ENCODE results near the gene ZNF280B.

ZNF280B gene

GRCh38 chr22:22465782-22466181, 42.8 kb downstream of the ZNF280B start:
- H3K27ac ChIP-seq (ENCODE audit: low read depth, low read length) = no peak overlapping the region

GRCh38 chr22:22465094-22465602, 43.4 kb downstream of the ZNF280B start:
- H3K4me1 ChIP-seq (ENCODE audit: control insufficient read depth in 1 of 2, insufficient read depth in 2 of 2, low read length in 2 of 2) = no peaks in the 10 kb centered on the region
- no peak overlapping the region for H3K27ac ChIP-seq (ENCODE audit: low read depth, low read length)
- H3K4me3 ChIP-seq (ENCODE audit: low read depth in 1 of 2, low read length in 2 of 2) = no peak overlapping the region
- H3K9me3 ChIP-seq (ENCODE audit: control insufficient read depth in 1 of 2, low read length in 2 of 2) = peaks cover 1 to 7% of the 10 kb centered on the region in 2 donors
- no peak overlapping the region for H3K9ac ChIP-seq (ENCODE audit: low read depth in 1 of 2, low read length in 2 of 2)
- H3K27me3 ChIP-seq (ENCODE audit: control insufficient read depth in 1 of 2, insufficient read depth in 2 of 2, low read length in 2 of 2) = peaks cover 0 to 7% of the 10 kb centered on the region in 2 donors
- H3K36me3 ChIP-seq (ENCODE audit: control insufficient read depth in 1 of 2, insufficient read depth in 2 of 2, low read length in 2 of 2) = no peaks in the 10 kb centered on the region

More at GRCh38 chr22:22465782-22466181, 42.8 kb downstream of the ZNF280B start:
- Histone ChIP-seq H3K9ac (ENCODE audit: low read depth in 1 of 2, low read length in 2 of 2) (no peak overlapping the region), H3K4me3 (ENCODE audit: low read depth in 1 of 2, low read length in 2 of 2) (no peak overlapping the region), H3K9me3 (ENCODE audit: control insufficient read depth in 1 of 2, low read length in 2 of 2) (peaks cover 0 to 4% of the 10 kb centered on the region in 2 donors), H3K36me3 (ENCODE audit: control insufficient read depth in 1 of 2, insufficient read depth in 2 of 2, low read length in 2 of 2) (no peaks in the 10 kb centered on the region), H3K27me3 (ENCODE audit: control insufficient read depth in 1 of 2, insufficient read depth in 2 of 2, low read length in 2 of 2) (peaks cover 0 to 7% of the 10 kb centered on the region in 2 donors), H3K4me1 (ENCODE audit: control insufficient read depth in 1 of 2, insufficient read depth in 2 of 2, low read length in 2 of 2) (no peaks in the 10 kb centered on the region)

- peaks cover 6 to 11% of the 10 kb centered on the region in 2 donors for H3K9me3 ChIP-seq (ENCODE audit: control insufficient read depth in 1 of 2, low read length in 2 of 2)
- H3K27me3 ChIP-seq (ENCODE audit: control insufficient read depth in 1 of 2, insufficient read depth in 2 of 2, low read length in 2 of 2) = peaks cover 0 to 7% of the 10 kb centered on the region in 2 donors
- no peaks in the 10 kb centered on the region for H3K36me3 ChIP-seq (ENCODE audit: control insufficient read depth in 1 of 2, insufficient read depth in 2 of 2, low read length in 2 of 2)
- no peak overlapping the region for H3K9ac ChIP-seq (ENCODE audit: low read depth in 1 of 2, low read length in 2 of 2)
- no peaks in the 10 kb centered on the region for H3K4me1 ChIP-seq (ENCODE audit: control insufficient read depth in 1 of 2, insufficient read depth in 2 of 2, low read length in 2 of 2)
- no peak overlapping the region for H3K4me3 ChIP-seq (ENCODE audit: low read depth in 1 of 2, low read length in 2 of 2)
- no peak overlapping the region for H3K27ac ChIP-seq (ENCODE audit: low read depth, low read length)
Observed at GRCh38 chr22:22464541-22465054, 43.9 kb downstream of the ZNF280B start.

- H3K4me3 ChIP-seq (ENCODE audit: low read depth in 1 of 2, low read length in 2 of 2) = no peak overlapping the region
- no peaks in the 10 kb centered on the region for H3K36me3 ChIP-seq (ENCODE audit: control insufficient read depth in 1 of 2, insufficient read depth in 2 of 2, low read length in 2 of 2)
- no peak overlapping the region for H3K27ac ChIP-seq (ENCODE audit: low read depth, low read length)
- no peaks in the 10 kb centered on the region for H3K4me1 ChIP-seq (ENCODE audit: control insufficient read depth in 1 of 2, insufficient read depth in 2 of 2, low read length in 2 of 2)
- no peak overlapping the region for H3K9ac ChIP-seq (ENCODE audit: low read depth in 1 of 2, low read length in 2 of 2)
- peaks cover 0 to 7% of the 10 kb centered on the region in 2 donors for H3K27me3 ChIP-seq (ENCODE audit: control insufficient read depth in 1 of 2, insufficient read depth in 2 of 2, low read length in 2 of 2)
- peaks cover 12 to 14% of the 10 kb centered on the region in 2 donors for H3K9me3 ChIP-seq (ENCODE audit: control insufficient read depth in 1 of 2, low read length in 2 of 2)
Observed at GRCh38 chr22:22463855-22464540, 44.5 kb downstream of the ZNF280B start.

GRCh38 chr22:22462813-22463567, 45.6 kb downstream of the ZNF280B start:
- no peak overlapping the region for H3K27ac ChIP-seq (ENCODE audit: low read depth, low read length)
- H3K9ac ChIP-seq (ENCODE audit: low read depth in 1 of 2, low read length in 2 of 2) = no peak overlapping the region
- no peaks in the 10 kb centered on the region for H3K4me1 ChIP-seq (ENCODE audit: control insufficient read depth in 1 of 2, insufficient read depth in 2 of 2, low read length in 2 of 2)
- no peak overlapping the region for H3K4me3 ChIP-seq (ENCODE audit: low read depth in 1 of 2, low read length in 2 of 2)
- no peaks in the 10 kb centered on the region for H3K36me3 ChIP-seq (ENCODE audit: control insufficient read depth in 1 of 2, insufficient read depth in 2 of 2, low read length in 2 of 2)
- peaks cover 0 to 7% of the 10 kb centered on the region in 2 donors for H3K27me3 ChIP-seq (ENCODE audit: control insufficient read depth in 1 of 2, insufficient read depth in 2 of 2, low read length in 2 of 2)
- peaks cover 21 to 22% of the 10 kb centered on the region in 2 donors for H3K9me3 ChIP-seq (ENCODE audit: control insufficient read depth in 1 of 2, low read length in 2 of 2)

- no peak overlapping the region for H3K4me3 ChIP-seq (ENCODE audit: low read depth in 1 of 2, low read length in 2 of 2)
- H3K27me3 ChIP-seq (ENCODE audit: control insufficient read depth in 1 of 2, insufficient read depth in 2 of 2, low read length in 2 of 2) = peaks cover 0 to 7% of the 10 kb centered on the region in 2 donors
Observed at GRCh38 chr22:22461583-22461982, 47.0 kb downstream of the ZNF280B start.

GRCh38 chr22:22461111-22461510, 47.4 kb downstream of the ZNF280B start:
- Histone ChIP-seq H3K27ac (ENCODE audit: low read depth, low read length) (no peak overlapping the region), H3K27me3 (ENCODE audit: control insufficient read depth in 1 of 2, insufficient read depth in 2 of 2, low read length in 2 of 2) (peaks cover 0 to 7% of the 10 kb centered on the region in 2 donors), H3K9me3 (ENCODE audit: control insufficient read depth in 1 of 2, low read length in 2 of 2) (peaks cover 22 to 26% of the 10 kb centered on the region in 2 donors), H3K4me1 (ENCODE audit: control insufficient read depth in 1 of 2, insufficient read depth in 2 of 2, low read length in 2 of 2) (no peaks in the 10 kb centered on the region), H3K9ac (ENCODE audit: low read depth in 1 of 2, low read length in 2 of 2) (no peak overlapping the region), H3K36me3 (ENCODE audit: control insufficient read depth in 1 of 2, insufficient read depth in 2 of 2, low read length in 2 of 2) (no peaks in the 10 kb centered on the region), H3K4me3 (ENCODE audit: low read depth in 1 of 2, low read length in 2 of 2) (no peak overlapping the region)

More at GRCh38 chr22:22461583-22461982, 47.0 kb downstream of the ZNF280B start:
- Histone ChIP-seq H3K4me1 (ENCODE audit: control insufficient read depth in 1 of 2, insufficient read depth in 2 of 2, low read length in 2 of 2) (no peaks in the 10 kb centered on the region), H3K9me3 (ENCODE audit: control insufficient read depth in 1 of 2, low read length in 2 of 2) (peaks cover 22 to 26% of the 10 kb centered on the region in 2 donors), H3K27ac (ENCODE audit: low read depth, low read length) (no peak overlapping the region), H3K9ac (ENCODE audit: low read depth in 1 of 2, low read length in 2 of 2) (no peak overlapping the region), H3K36me3 (ENCODE audit: control insufficient read depth in 1 of 2, insufficient read depth in 2 of 2, low read length in 2 of 2) (no peaks in the 10 kb centered on the region)

- Histone ChIP-seq H3K27ac (ENCODE audit: low read depth, low read length) (no peak overlapping the region), H3K36me3 (ENCODE audit: control insufficient read depth in 1 of 2, insufficient read depth in 2 of 2, low read length in 2 of 2) (no peaks in the 10 kb centered on the region), H3K9me3 (ENCODE audit: control insufficient read depth in 1 of 2, low read length in 2 of 2) (peaks cover 22 to 26% of the 10 kb centered on the region in 2 donors), H3K4me3 (ENCODE audit: low read depth in 1 of 2, low read length in 2 of 2) (no peak overlapping the region), H3K27me3 (ENCODE audit: control insufficient read depth in 1 of 2, insufficient read depth in 2 of 2, low read length in 2 of 2) (peaks cover 0 to 7% of the 10 kb centered on the region in 2 donors), H3K4me1 (ENCODE audit: control insufficient read depth in 1 of 2, insufficient read depth in 2 of 2, low read length in 2 of 2) (no peaks in the 10 kb centered on the region), H3K9ac (ENCODE audit: low read depth in 1 of 2, low read length in 2 of 2) (no peak overlapping the region)
Observed at GRCh38 chr22:22460635-22461034, 47.9 kb downstream of the ZNF280B start.

- Histone ChIP-seq H3K27ac (ENCODE audit: low read depth, low read length) (no peak overlapping the region), H3K4me1 (ENCODE audit: control insufficient read depth in 1 of 2, insufficient read depth in 2 of 2, low read length in 2 of 2) (no peaks in the 10 kb centered on the region), H3K9me3 (ENCODE audit: control insufficient read depth in 1 of 2, low read length in 2 of 2) (peaks cover 22 to 26% of the 10 kb centered on the region in 2 donors), H3K4me3 (ENCODE audit: low read depth in 1 of 2, low read length in 2 of 2) (no peak overlapping the region), H3K9ac (ENCODE audit: low read depth in 1 of 2, low read length in 2 of 2) (no peak overlapping the region), H3K27me3 (ENCODE audit: control insufficient read depth in 1 of 2, insufficient read depth in 2 of 2, low read length in 2 of 2) (peaks cover 0 to 7% of the 10 kb centered on the region in 2 donors), H3K36me3 (ENCODE audit: control insufficient read depth in 1 of 2, insufficient read depth in 2 of 2, low read length in 2 of 2) (no peaks in the 10 kb centered on the region)
Observed at GRCh38 chr22:22460060-22460459, 48.5 kb downstream of the ZNF280B start.
